Testis (tissue), 2 donors: Measurements from ENCODE around the gene HECW1.

Experiments used
- POLR2A ChIP-seq: fragments of 450-650 bp; IDR thresholded peaks from one replicate; pipeline ENCODE4 v1.6.1; 2017; ENCODE audit warnings: antibody characterized with exemption, mild to moderate bottlenecking, moderate library complexity
- TF ChIP-seq, protein P1 (sequence below), 3 experiments: fragments of 450-650 bp in 2 of 3; fragments of 200-600 bp in 1 of 3; sonication (generic) in 1 of 3; IDR thresholded peaks; one replicate each; pipeline ENCODE4 v1.5.1; 2016 to 2019; ENCODE audit warnings: antibody characterized with exemption in 3 of 3, mild to moderate bottlenecking in 2 of 3, moderate library complexity in 1 of 3

- TF ChIP-seq, protein P1, sequence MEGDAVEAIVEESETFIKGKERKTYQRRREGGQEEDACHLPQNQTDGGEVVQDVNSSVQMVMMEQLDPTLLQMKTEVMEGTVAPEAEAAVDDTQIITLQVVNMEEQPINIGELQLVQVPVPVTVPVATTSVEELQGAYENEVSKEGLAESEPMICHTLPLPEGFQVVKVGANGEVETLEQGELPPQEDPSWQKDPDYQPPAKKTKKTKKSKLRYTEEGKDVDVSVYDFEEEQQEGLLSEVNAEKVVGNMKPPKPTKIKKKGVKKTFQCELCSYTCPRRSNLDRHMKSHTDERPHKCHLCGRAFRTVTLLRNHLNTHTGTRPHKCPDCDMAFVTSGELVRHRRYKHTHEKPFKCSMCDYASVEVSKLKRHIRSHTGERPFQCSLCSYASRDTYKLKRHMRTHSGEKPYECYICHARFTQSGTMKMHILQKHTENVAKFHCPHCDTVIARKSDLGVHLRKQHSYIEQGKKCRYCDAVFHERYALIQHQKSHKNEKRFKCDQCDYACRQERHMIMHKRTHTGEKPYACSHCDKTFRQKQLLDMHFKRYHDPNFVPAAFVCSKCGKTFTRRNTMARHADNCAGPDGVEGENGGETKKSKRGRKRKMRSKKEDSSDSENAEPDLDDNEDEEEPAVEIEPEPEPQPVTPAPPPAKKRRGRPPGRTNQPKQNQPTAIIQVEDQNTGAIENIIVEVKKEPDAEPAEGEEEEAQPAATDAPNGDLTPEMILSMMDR (IDR thresholded peaks at IDR 0.05): no peak
- TF ChIP-seq POLR2A: no peak
Measured at GRCh38 chr7:43076606-43077005, 35.8 kb upstream of the HECW1 start.
